Left hindlimb (tissue), 1 donor: ENCODE results near the gene YOD1.

Source experiments
- DNase-seq: peaks from one replicate; pipeline ENCODE4 v3.0.0-alpha.2; 2018

Gene YOD1

GRCh38 chr1:207051191-207051943 lies at the start of gene YOD1:
Gene YOD1 (minus strand): TSS chr1:207051208. CDS start chr1:207051030, 178 bp downstream.
- no peak for DNase-seq

GRCh38 chr1:207097871-207098324 lies 46.9 kb upstream of the YOD1 start:
- DNase-seq: no peak

GRCh38 chr1:207093944-207094343 lies 42.9 kb upstream of the YOD1 start:
- no peak for DNase-seq

GRCh38 chr1:207091200-207091908 lies 40.3 kb upstream of the YOD1 start:
- no peak for DNase-seq

- DNase-seq: no peak
These were observed 38.8 kb upstream of the YOD1 start for GRCh38 chr1:207089627-207090355.

DNA sequence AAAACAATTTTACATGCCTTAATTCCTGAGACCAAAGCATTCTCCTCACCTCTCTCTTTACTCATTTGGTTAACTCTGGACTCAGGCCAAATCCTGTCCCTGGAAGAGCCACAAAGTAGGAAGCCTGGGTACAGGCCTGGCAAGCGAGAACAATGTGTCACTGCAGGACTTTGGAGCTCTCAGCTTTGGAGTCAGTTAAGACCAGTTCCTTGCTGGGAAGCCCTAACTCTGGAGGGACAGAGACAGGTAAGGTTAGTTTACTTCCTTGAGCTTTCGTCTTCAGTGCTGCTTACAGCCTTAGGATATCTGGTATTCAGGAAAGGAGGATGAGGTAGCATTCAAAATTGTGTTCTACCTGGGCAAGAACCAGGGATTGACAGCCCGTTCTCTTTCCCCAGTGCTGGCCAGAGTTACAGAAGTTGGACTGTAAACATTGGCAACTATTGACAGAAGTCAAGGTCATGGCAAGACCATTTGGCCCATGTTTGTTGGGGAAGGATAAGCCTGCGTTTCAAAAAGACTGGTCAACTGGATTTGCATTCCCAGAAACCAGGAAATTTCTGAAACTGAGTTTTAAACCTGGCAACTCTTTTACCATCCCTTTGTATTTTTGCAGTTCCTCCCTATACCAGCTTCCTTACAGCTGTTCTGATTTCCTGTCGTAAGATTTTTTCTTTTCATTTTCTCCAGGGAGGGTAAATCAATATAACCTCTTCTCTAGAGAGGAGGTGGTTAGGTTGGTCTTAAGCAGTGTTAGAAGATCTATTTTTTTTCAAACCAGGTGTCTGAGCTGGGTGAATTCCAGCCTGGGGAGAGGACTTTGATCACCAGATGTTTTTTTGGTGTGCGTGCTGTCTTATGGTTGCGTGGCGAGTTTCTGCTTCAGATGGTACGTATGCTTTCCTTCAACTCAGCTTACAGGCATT lies 38.0 kb upstream of the YOD1 start, which contains the start of gene C4BPB:
TSS of gene C4BPB (plus strand) at position 160 of the 926 bp plus-strand sequence. CDS start at position 832, 672 bp downstream.
- DNase-seq: no peak

- no peak for DNase-seq
These were observed 37.2 kb upstream of the YOD1 start for GRCh38 chr1:207088161-207088560.

DNA sequence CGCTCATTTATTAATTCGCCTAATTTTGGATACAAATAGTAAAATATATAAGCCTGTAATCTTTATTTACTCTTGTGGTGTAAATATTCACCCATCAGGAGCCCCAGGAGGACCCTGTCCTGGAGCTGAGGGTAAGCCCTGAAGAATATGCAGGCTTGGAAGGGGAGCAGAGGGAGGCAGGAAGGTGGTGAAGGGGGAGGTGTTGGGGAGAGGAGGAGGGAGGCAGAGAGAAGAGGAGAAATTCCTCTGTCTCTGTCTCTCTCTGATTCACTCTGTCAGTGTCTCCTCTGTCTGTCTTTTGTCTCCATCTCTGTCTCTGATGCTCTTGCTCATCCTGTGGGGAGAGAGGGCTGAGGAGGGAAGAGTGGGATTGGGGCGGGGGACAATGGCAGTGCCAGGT lies 34.9 kb upstream of the YOD1 start:
- no peak for DNase-seq

- peak; percentile 50 for DNase-seq
These were observed 33.7 kb upstream of the YOD1 start for GRCh38 chr1:207084701-207085180.

GRCh38 chr1:207084232-207084631 lies 33.2 kb upstream of the YOD1 start:
- DNase-seq: no peak

DNA sequence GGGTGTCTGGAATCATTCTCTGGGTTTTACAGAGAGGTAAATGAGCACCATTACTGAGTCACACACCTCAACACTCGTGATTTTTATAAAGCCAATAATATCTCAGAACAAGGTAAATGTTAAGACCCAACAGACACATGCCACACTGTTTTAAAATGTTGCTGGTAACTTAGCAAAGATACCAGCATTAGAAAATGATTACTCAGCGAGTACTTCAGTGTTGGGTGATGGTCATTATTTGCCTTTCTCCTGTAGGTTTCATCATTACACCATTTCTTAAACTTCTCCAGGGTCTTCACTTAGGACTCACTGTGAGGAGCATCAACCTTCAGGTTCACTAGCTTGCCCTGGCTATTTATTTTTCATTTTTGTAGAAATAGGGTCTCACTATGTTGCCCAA lies 30.8 kb upstream of the YOD1 start:
- no peak for DNase-seq

DNA sequence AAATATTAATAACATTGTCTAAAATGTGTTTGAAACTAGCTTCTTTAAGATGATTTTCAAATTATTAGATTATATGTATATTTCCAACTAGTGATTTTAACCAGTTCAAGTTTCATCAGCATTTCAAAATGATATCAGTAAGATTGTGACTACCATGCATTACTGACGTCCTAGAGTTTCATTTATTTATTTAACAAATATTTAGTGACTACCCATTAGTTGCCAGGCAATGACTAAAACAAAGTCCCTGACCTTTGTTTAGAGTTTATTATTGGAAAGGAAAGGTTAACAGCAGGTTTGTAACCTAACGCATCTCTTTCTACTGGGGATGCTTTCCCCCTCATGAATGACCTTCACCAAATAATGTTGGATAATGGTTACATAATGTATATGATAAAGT lies 30.1 kb upstream of the YOD1 start:
- no peak for DNase-seq

DNA sequence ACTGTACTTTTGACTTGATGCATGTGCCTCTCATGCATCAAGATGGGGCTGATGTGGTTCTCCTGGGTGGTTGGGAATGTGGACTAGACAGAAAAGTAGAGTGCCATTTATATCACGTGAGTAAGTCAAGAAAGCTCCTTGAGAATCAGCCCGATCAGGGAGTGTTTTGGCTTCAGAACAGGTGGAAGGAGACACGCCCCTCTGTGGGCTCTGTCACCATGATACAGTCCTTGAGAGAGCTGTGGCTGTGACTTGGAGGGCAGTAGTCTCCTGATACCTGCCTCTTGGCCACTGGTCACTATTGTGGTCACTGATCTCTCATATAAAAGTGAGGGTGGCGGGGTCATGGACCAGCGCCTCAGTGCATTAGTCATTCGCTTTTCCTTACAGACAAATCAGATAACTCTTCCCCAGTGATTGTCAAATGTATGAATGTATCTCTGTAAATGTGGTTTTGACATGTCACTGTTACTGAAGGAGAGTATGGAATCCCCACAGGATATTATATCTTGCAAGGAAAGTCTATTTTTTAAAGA lies 28.8 kb upstream of the YOD1 start:
- DNase-seq: no peak

DNA sequence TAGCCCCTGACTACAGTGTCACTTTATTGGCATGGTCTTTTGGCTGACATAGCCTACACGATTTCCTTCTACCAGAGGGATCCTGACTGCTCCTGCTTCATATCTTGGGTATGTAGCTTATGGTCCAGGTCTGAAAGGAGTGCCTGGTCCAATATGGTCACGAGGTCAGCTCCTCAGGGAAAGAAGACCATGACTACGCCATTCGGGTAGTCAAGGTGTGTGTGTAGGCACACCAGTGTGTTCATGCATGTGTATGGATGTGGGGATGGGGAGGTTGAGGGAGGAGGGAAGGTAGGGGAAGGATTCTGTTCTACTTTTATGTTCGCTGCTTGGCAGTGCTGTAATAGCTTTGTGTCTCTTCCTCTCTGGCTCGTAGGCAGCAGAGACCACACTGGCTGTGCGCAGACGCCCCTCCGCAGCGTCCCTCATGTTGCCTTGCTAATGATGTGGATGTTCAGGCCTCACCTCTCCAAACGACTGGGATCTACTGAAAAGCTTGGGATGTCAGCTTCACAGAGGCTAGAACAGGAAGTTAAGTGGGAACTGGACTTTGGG lies 27.6 kb upstream of the YOD1 start:
- no peak for DNase-seq

DNA sequence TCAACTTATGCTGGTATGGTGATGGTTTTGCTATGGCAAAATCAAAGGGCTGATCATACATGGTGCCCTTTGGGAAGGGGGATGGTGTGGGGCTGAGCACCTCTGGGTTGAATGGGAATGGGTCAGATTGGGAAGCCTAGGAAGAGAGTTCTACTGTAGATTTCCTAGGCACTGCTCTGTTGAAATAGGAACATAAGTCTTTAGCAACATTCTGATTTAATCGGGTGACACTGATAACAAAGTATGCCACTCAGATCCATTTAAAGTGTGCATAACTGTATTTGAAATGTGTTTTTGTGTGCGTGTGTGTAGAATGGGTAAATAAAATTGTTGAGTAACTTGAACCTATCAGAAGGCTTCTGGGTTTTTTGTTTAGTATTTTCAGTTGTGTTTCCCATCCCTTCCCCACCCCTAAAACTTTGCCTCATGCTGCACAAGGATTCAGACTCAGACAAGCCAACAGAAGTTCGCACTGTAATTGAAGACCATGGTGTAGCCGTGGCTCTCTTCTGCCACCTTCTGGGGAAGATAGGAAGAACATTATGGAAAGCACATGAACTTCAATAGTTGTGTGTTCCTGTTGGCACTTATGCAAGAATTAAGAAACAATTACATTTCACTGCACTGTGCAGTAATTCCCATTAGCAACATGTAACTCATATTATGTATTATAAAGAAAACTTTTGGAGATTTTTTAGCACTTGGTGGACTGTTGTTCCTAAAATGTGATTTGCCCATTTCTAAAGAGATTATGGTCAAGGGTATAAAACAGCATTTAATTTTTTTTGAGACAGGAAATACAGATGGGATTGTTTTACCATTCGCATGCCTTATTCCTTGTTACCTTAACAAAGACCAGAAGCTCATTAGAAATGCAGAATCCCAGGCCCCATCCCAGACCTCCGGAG lies 26.7 kb upstream of the YOD1 start:
- DNase-seq: no peak

DNA sequence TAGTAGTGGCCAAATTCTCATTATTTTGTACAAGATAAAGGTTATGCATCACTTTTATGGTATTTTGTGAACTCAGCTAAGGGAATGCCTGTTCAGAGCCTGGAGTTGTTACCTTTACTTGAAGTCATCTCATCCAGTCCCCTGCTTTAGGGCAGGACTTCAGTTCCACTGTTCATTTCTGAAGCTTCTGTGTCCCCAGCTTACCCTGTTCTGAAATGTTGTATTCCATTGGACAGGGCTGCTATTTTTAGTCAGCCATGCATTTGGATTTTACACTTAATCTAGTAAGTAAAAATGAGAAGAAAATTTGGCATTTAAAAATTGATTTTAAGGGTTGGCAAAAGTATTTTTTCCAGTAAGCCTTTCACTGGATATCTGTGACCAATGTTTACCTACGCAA lies 26.0 kb upstream of the YOD1 start:
- no peak for DNase-seq

- DNase-seq: no peak
These were observed 25.4 kb upstream of the YOD1 start for GRCh38 chr1:207076181-207076955.

- DNase-seq: no peak
These were observed 23.2 kb upstream of the YOD1 start for GRCh38 chr1:207073906-207074820.

DNA sequence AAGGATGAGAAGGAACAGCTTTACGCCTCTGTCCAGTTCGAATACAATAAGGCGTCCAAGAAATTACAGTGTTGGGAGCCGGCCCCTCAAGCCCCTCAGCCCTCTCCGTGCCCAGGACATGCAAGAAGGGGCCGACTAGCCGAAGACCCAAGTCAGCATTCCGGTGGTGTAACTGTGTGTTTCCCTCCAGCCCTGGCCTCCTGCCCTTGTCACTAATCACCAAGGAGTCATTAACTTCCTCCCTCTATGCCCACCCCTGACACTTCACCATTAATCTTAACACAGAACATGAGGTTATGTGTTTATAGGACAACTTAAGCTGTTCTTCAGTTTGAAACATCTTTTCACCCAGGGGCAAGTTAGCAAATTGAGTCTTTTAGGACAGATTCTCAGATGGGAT lies 21.2 kb upstream of the YOD1 start:
- no peak for DNase-seq
